ENCODE measurements around the gene IFT43.

Gene IFT43

GRCh38 chr14:75985618-75986438 lies at the start of gene IFT43:
IFT43 (plus strand) TSS chr14:75985763; CDS start chr14:75985787, 24 bp downstream.
- DNase-seq, result peak; percentile 94

- DNase-seq, result no peak
Measured at GRCh38 chr14:75939200-75939599, 46.4 kb upstream of the IFT43 start.

DNA sequence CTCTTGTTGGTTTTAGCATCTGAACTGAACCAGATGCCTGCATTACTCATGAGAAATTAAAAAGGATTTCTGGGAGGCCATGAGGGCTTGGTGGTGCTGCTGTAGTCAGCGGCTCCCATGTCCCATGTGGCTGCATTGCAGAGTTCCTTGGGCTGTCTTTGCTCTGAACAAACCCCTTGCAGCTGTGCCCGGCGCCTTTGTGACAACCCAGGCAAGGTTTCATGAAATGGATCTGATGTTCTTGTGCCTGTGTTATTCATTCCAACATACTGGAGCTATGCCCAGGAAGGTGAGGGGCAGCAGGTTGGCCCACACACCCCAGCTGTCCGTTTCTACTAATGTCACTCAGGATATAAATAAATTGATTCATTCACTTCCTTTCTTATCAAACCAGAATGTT lies 44.5 kb upstream of the IFT43 start:
- no peak for DNase-seq

- DNase-seq, result no peak
Measured at GRCh38 chr14:75944607-75945241, 40.8 kb upstream of the IFT43 start.

- no peak for DNase-seq
Measured at GRCh38 chr14:75946785-75947184, 38.8 kb upstream of the IFT43 start.

DNA sequence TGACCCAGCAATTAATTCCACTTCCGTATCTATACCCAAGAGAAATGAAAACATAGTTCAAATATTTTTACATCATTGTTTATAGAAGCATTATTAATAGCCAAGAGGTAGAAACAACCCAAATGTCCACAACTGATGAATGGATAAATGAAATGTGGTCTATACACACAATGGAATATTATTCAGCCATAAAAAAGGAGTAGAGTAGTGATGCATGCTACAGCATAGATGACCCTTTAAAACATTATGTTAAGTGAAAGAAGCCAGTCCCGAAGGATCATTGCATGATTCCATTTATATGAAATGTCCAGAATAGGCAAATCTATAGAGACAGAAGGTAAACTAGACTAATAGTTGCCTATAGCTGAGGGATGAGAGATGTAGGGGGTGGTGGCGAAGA lies 33.1 kb upstream of the IFT43 start:
- DNase-seq, result no peak

DNA sequence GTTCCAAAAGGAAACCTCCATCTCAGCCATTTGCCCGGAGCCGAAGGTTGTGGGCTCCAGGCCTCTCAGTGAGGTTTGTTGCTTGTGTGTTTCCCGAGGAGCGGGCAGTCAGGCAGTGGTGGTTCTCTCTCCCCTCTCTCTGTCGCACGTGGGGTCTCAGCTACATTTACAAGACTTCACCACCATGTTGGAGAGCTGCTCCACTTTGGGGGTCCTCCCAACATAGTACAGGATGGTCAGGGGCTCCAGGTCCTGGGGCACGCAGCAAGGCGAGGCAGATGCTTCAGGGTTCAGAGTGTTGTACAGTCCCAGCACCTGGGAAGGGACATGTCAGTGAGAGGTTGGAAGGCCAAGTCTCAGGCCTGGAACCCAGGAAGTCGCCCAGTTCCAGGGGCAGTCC lies 26.5 kb upstream of the IFT43 start:
- DNase-seq, result no peak

DNA sequence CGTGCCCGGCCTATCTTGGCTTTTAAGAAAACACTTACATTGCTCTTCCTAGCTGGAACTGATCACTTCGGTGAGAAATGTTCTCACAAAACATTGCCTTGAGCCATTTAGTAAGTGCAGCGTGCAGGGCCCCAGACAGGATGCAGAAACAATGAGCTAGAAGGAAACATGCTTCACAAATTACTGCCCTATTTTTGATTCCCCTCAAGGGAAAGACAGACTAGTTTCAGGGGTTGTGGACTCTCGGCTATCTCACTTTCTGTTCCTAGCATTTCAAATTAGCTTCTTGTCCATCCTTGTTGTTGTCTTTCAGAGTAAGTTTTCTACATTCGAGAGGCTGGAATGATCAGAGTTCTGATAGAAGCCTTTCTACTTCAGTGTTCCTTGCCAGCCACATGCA lies 25.3 kb upstream of the IFT43 start:
- no peak for DNase-seq

- no peak for DNase-seq
Measured at GRCh38 chr14:75961662-75962061, 23.9 kb upstream of the IFT43 start.

DNA sequence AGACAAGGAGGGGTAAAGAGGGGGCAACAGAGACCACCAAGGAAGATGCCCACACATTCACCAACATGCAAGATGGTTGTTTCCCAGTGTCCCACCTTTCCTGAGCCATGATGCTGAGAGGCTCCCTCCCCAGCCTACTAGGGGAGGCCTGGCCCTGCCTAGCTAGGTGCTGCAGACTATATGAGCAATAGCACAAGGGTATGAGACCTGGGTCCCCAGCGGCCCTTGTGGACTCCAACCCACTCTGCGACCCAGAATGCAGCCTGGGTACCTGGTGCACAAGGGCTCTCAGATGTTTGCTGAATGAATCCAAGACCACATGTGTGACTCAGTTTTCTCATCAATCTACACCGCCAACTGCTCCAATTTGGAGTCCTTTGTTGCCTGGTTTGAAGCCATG lies 17.7 kb upstream of the IFT43 start:
- no peak for DNase-seq

- no peak for DNase-seq
Measured at GRCh38 chr14:75968456-75968855, 17.1 kb upstream of the IFT43 start.

DNA sequence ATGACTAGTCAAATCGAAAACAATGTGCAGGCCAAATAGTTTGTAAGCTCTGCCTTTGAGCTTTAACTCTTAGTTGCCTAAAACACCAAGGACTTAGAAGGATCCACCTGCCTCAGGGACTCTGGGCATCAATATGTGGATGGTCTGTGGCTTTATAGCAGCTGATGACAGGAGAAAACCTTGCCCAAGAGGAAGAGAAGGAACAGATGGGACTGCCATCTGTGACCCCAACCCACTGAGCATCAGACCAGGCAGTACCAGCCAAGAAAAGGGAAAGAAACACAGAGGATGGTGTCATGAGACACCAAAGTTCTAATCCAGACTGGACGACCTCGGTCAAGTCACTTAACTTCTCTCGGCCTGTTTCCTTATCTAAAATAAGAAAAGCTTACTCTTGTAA lies 16.4 kb upstream of the IFT43 start:
- DNase-seq, result no peak

DNA sequence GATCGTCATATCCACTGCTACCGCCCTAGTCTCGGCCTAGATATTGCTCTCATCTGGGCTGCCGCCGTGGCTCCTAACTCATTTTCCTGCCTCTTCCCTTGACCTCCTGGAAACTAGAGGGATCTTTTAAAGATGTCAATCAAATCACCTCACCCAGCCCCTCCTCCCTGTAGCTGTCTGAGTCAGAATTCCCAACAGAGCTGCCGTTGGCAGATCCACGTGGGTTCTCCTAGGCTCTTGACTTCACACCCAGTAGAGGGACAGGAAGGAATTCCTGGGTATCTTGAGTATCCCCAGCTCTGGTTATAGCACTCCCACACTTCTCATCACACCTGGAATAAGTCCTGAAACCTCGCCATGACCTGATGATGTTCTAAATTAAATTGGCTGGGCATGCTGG lies 15.7 kb upstream of the IFT43 start:
- DNase-seq, result no peak

DNA sequence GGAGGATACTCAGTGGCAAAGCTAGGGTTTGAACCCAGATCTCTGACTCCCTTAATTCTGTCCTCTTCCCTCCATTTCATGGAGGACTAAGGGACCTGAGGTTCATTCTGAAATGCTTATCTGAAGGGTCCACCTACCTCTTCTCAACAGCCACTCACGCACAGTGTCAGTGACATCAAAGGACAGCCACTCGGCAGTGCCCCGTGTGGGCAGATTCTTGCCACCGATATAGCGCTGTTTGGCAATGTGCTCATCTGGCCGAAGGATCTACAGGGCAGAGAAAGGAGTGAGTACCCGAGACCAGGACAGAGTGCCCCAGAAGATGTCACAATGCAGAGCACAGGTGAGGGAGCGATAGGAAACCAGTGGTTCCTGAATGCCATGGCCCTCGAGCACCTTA lies 14.6 kb upstream of the IFT43 start:
- DNase-seq, result no peak

- DNase-seq, result no peak
Measured at GRCh38 chr14:75971509-75971908, 14.1 kb upstream of the IFT43 start.

GRCh38 chr14:75972801-75973421 lies 12.7 kb upstream of the IFT43 start:
- no peak for DNase-seq

DNA sequence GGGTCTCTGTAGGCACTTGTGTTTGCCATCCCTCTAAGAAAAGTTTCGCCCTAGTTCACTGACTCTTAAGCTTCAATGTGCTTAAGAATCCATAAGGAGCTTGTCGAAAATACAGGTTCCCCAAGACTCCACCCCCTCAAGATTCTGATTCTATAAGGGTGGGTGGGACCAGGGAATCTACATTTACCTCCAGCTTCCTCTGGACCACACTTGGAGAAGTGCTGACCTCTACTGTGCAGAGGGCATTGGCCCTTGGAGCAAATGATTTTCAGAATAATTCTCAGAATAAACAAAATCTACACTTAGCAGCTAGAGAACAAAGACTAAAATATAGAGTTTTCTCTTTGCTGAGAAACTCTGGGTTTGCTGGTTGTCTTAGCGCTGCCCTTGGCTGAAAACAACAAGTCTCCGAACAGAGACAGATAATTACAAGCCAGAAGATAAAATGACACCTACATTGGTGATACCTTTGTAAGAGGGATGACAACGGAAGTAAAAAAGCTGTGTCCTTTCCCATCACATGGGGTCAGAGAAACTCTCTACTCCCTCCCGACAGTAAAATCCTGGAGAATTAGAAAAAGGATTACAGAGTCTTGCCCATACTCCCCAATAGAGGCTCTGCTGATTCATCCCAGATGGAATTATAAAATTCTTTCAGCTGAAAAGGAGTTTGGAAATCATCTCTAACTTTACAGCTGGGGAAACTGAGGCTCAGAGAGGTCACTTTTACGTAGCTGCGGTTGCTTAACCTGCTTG lies 8.6 kb upstream of the IFT43 start:
- DNase-seq, result no peak

DNA sequence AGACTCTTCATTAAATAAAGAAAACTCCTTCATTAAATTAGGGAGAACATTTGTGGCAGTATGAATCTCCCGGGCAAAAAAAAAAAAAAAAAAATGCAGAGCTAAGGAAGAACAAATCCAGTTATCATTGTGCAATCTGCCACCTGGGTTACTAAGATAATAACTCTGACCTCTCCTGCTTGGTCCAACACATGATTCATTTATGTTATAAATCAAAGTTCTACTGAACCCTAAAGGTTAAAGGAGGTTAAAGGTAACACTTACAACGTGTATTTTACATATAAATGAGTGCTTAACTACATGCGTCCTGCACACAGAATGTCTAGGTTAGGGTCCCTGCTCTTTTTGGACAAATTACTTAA lies 8.0 kb upstream of the IFT43 start:
- DNase-seq, result no peak

GRCh38 chr14:75978249-75978731 lies 7.3 kb upstream of the IFT43 start:
- no peak for DNase-seq

GRCh38 chr14:75979071-75979571 lies 6.4 kb upstream of the IFT43 start:
- peak; percentile 71 for DNase-seq

- DNase-seq, result peak; percentile 66
Measured at GRCh38 chr14:75979648-75980565, 5.7 kb upstream of the IFT43 start.

GRCh38 chr14:75980856-75981255 lies 4.7 kb upstream of the IFT43 start:
- DNase-seq, result peak; percentile 52

All from left hindlimb (tissue), 1 donor.